ENCODE results near the gene CAPZB.

DNA sequence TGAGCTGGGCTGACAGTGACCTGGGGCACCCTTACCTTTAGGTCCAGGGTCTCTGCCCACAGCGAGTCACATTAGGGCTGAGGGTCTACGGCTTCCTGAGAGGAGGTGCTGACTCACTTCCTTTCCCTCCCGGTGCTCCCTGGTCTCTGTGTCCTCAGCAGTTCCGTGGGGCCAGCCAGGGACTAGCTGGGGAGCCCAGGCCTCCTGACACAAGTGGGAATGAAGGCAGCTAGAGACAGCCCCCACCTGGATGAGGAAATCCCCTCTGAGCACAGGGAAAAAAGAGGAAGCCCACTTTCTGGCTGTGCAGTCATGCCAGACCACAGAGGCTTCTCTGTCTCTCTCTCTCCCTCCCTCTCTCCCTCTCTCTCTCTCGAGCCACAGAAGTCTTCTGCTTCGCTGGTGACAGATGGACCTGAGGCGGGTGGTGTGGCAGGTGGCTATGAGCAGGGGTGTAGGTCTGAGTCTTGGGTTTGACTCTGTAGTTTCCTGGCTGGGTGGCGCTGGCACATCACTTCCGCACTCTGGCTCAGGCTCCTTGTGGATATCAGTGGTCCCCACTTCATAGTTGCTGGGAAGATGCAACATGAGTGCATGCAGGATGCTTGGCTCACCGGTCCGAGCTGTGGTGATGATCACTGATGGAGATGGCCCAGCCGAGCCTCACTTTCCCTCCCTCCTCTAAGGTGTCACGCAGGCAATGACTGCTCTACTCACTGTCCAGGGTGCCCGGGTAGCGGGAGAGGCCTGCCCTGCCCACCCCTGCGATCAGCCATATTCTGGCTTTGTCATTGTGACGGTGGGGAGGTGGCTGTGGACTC, 169.8 kb downstream of the CAPZB start:
- TF ChIP-seq, protein P1, sequence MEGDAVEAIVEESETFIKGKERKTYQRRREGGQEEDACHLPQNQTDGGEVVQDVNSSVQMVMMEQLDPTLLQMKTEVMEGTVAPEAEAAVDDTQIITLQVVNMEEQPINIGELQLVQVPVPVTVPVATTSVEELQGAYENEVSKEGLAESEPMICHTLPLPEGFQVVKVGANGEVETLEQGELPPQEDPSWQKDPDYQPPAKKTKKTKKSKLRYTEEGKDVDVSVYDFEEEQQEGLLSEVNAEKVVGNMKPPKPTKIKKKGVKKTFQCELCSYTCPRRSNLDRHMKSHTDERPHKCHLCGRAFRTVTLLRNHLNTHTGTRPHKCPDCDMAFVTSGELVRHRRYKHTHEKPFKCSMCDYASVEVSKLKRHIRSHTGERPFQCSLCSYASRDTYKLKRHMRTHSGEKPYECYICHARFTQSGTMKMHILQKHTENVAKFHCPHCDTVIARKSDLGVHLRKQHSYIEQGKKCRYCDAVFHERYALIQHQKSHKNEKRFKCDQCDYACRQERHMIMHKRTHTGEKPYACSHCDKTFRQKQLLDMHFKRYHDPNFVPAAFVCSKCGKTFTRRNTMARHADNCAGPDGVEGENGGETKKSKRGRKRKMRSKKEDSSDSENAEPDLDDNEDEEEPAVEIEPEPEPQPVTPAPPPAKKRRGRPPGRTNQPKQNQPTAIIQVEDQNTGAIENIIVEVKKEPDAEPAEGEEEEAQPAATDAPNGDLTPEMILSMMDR (IDR thresholded peaks at IDR 0.05), result no peak
- TF ChIP-seq POLR2A (IDR thresholded peaks at IDR 0.05), result no peak

Measured in adrenal gland (tissue), 5 donors.